ENCODE data around the gene NCKAP5L. TPM values are rescaled to one million over a fixed set of nuclear protein-coding genes. Genes with fewer than 3 reads are reported as not detected.
A peak's percentile ranks its signal among the peaks of the same experiment; 100 is the strongest.

The NCKAP5L gene
- total RNA-seq, 1 experiment from 2014 or later = 13.3 TPM

DNA sequence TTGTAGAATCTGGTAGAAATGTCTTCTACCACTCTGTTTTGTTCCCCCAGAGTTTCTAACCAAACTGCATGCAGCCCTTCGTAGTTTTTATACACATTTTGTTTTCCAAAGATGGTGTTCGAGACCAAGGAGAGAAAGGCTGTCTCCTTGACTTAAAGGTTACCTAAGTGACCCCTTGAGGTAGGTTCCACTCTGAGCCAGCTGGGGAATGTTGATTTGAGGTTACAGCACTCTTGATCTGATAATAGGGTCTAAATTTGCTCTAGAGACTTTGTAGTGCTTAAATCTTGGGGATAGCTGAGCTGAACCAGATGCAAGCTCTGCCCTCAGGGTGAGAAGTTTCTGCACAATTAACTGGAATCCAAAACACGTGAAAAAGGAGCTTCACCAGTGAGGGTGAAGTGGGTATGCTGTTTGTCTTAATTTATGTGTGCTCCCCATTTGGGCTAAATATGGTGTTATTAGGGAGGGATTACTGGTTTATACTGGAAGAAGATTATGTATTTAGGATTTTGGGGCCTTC, 83.8 kb downstream of the NCKAP5L start:
- H2AFZ ChIP-seq (ENCODE audit: low read length) = no peak overlapping the region
- no peak overlapping the region for H3K27ac ChIP-seq (ENCODE audit: low read length)
- peaks cover 21% of the 10 kb centered on the region for H3K4me1 ChIP-seq (ENCODE audit: insufficient read depth, low read length)
- H3K9me3 ChIP-seq (ENCODE audit: low read length) = no peaks in the 10 kb centered on the region
- peaks cover 24% of the 10 kb centered on the region for H3K36me3 ChIP-seq (ENCODE audit: low read depth, low read length)
- no peak overlapping the region for H3K9ac ChIP-seq (ENCODE audit: low read length)
- no peak for DNase-seq
- no peak for ATAC-seq
- peaks cover 71% of the 10 kb centered on the region for H4K20me1 ChIP-seq (ENCODE audit: low read length)
- no peak for TF ChIP-seq EZH2phosphoT487 (IDR thresholded peaks at IDR 0.05; ENCODE audit: borderline replicate concordance, low read length)
- TF ChIP-seq, protein P1, sequence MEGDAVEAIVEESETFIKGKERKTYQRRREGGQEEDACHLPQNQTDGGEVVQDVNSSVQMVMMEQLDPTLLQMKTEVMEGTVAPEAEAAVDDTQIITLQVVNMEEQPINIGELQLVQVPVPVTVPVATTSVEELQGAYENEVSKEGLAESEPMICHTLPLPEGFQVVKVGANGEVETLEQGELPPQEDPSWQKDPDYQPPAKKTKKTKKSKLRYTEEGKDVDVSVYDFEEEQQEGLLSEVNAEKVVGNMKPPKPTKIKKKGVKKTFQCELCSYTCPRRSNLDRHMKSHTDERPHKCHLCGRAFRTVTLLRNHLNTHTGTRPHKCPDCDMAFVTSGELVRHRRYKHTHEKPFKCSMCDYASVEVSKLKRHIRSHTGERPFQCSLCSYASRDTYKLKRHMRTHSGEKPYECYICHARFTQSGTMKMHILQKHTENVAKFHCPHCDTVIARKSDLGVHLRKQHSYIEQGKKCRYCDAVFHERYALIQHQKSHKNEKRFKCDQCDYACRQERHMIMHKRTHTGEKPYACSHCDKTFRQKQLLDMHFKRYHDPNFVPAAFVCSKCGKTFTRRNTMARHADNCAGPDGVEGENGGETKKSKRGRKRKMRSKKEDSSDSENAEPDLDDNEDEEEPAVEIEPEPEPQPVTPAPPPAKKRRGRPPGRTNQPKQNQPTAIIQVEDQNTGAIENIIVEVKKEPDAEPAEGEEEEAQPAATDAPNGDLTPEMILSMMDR (conservative IDR thresholded peaks at IDR 0.05; ENCODE audit: low read depth, low read length) = no peak
- no peak for TF ChIP-seq EZH2 (IDR thresholded peaks at IDR 0.05; ENCODE audit: low read length, unreplicated experiment)
- CTCF ChIA-PET = interaction anchor here (0.5 kb wide), 1 partner anchor 40 kb away, joined by 5 read pairs; no protein-coding TSS in a partner anchor
- peaks cover 80% of the 10 kb centered on the region for H3K79me2 ChIP-seq (ENCODE audit: low read length)
- POLR2A ChIA-PET (ENCODE audit: unreplicated experiment) = no interaction called here
- BruUV-seq (replicated peaks) = no TSS peak
- no peaks in the 10 kb centered on the region for H3K9me2 ChIP-seq (replicated peaks; ENCODE audit: low read length)
- peak overlapping the region; percentile 93 for H3K4me2 ChIP-seq (ENCODE audit: low read length)
- H3F3A ChIP-seq (ENCODE audit: low read length, unreplicated experiment) = no peaks in the 10 kb centered on the region
- H3K27me3 ChIP-seq (ENCODE audit: low read length) = no peaks in the 10 kb centered on the region
- intact Hi-C loops (cut with micrococcal nuclease) = no loop called here
- H3K4me3 ChIP-seq (ENCODE audit: low read length) = 0 out of 2 replicates have a peak overlapping the region, but pooled peaks have one; percentile 9

DNA sequence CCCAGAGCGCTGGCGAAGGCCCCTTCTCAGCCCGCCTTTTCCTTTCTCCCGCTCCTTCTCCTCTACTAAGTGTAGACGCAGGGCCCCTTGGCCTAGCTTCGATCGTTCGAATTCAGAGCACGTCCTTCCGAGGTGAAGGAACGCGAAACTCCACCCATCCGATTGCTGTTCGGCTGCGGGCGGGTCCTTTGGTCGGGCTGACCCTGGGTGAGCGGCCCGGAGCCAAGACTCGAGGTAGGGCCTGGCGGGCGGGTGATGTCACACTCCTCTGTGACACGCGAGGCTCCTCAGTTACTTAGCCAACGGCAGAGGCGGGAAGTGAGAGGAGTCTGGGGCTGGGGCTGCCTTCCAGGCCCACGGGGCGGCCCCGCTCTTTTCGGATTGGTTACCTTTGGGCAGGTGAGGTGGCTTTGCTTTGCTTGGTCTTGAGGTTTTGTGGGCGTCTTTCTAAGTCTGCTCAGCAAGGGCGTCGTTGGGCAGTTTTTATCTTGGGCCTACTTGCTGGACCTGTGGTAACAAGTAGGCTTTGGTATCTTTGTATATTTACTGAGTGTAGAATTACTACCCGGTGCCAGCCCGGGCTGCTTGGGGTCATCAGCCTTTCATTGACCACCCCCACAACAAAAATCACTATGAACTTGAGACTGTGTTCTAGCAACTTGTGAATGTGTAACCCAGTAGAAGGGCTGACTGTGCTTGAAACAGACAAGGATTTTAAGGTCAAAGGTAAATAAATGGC, 86.2 kb downstream of the NCKAP5L start:
- peak; percentile 52 for ATAC-seq
- TSS peak; percentile 92 for BruUV-seq (replicated peaks)
- peaks cover 48% of the 10 kb centered on the region for H4K20me1 ChIP-seq (ENCODE audit: low read length)

More for the DNA sequence above, 86.2 kb downstream of the NCKAP5L start:
- H3K4me1 ChIP-seq (ENCODE audit: insufficient read depth, low read length) = peaks cover 27% of the 10 kb centered on the region
- no peaks in the 10 kb centered on the region for H3K9me3 ChIP-seq (ENCODE audit: low read length)
- H3K9ac ChIP-seq (ENCODE audit: low read length) = peak overlapping the region; percentile 89
- H3K27me3 ChIP-seq (ENCODE audit: low read length) = no peaks in the 10 kb centered on the region
- H3K79me2 ChIP-seq (ENCODE audit: low read length) = peaks cover 56% of the 10 kb centered on the region
- ChIA-PET POLR2A (ENCODE audit: unreplicated experiment) (interaction anchor here (0.6 kb wide), 1 partner anchor 86 kb away, joined by 3 read pairs; the partner anchor contains the start of gene NCKAP5L), CTCF (interaction anchor here (0.5 to 0.7 kb wide), 6 partner anchors 10 to 221 kb away, joined by 3 to 5 read pairs (median 3); no protein-coding TSS in a partner anchor)
- H3K4me3 ChIP-seq (ENCODE audit: low read length) = peak overlapping the region; percentile 91
- peak; percentile 79 for DNase-seq
- H2AFZ ChIP-seq (ENCODE audit: low read length) = 0 out of 2 replicates have a peak overlapping the region, but pooled peaks have one; percentile 20
- H3K36me3 ChIP-seq (ENCODE audit: low read depth, low read length) = peaks cover 10% of the 10 kb centered on the region; the same call in 1 of the 2 replicates
- TF ChIP-seq EZH2 (IDR thresholded peaks at IDR 0.05; ENCODE audit: low read length, unreplicated experiment) = no peak
- TF ChIP-seq, protein P1 (conservative IDR thresholded peaks at IDR 0.05; ENCODE audit: low read depth, low read length) = no peak
- no peak for TF ChIP-seq EZH2phosphoT487 (IDR thresholded peaks at IDR 0.05; ENCODE audit: borderline replicate concordance, low read length)
- intact Hi-C loops (cut with micrococcal nuclease) = no loop called here
- no peaks in the 10 kb centered on the region for H3K9me2 ChIP-seq (replicated peaks; ENCODE audit: low read length)
- peak overlapping the region; percentile 93 for H3K4me2 ChIP-seq (ENCODE audit: low read length)
- H3K27ac ChIP-seq (ENCODE audit: low read length) = peak overlapping the region; percentile 85
- no peaks in the 10 kb centered on the region for H3F3A ChIP-seq (ENCODE audit: low read length, unreplicated experiment)

Other genes with a start within 250 kb of the NCKAP5L start
- 0.80 and 1.1 TPM in 2 replicates for gene FAM186B, start 222.8 kb downstream of the NCKAP5L start, total RNA-seq (2014; rRNA removed)
- gene PRPF40B, start 204.9 kb downstream of the NCKAP5L start, total RNA-seq (2014; rRNA removed) = 16.2 and 17.7 TPM in 2 replicates
- 5.2 and 6.2 TPM in 2 replicates for gene FMNL3, start 121.0 kb downstream of the NCKAP5L start, total RNA-seq (2014; rRNA removed)
- 396 and 402 TPM in 2 replicates for gene TMBIM6, start 86.9 kb downstream of the NCKAP5L start, total RNA-seq (2014; rRNA removed)
- 4.5 and 5.4 TPM in 2 replicates for gene BCDIN3D, start 14.7 kb upstream of the NCKAP5L start, total RNA-seq (2014; rRNA removed)
- 0.18 TPM in 1 of 2 replicates, not detected in the other for gene FAIM2, start 75.5 kb upstream of the NCKAP5L start, total RNA-seq (2014; rRNA removed)
- not detected in 2 replicates for gene AQP2, start 122.3 kb upstream of the NCKAP5L start, total RNA-seq (2014; rRNA removed)
- not detected in 2 replicates for gene AQP5, start 133.5 kb upstream of the NCKAP5L start, total RNA-seq (2014; rRNA removed)
- not detected in 2 replicates for gene AQP6, start 144.5 kb upstream of the NCKAP5L start, total RNA-seq (2014; rRNA removed)
- gene RACGAP1, start 197.1 kb upstream of the NCKAP5L start, total RNA-seq (2014; rRNA removed) = 95.3 and 97.9 TPM in 2 replicates
- 6.0 and 6.3 TPM in 2 replicates for gene ASIC1, start 229.2 kb upstream of the NCKAP5L start, total RNA-seq (2014; rRNA removed)